Activated gamma-delta T cell treated with anti-CD3 and anti-CD28 coated beads, Interleukin-2, amount 50 U/mL, for 16 hours (primary cell): Measurements from ENCODE around the gene NPSR1.

Source experiments
- DNase-seq: peaks from one replicate; pipeline ENCODE4 v3.0.0-alpha.2; 2020; ENCODE audit warnings: low read depth

Gene NPSR1

GRCh38 chr7:34723338-34723737, 65.3 kb downstream of the NPSR1 start:
- DNase-seq = no peak

- DNase-seq = no peak
Observed at GRCh38 chr7:34723866-34724490, 66.0 kb downstream of the NPSR1 start.

GRCh38 chr7:34726221-34726620, 68.2 kb downstream of the NPSR1 start:
- DNase-seq = no peak

- DNase-seq = no peak
Observed at GRCh38 chr7:34727464-34727995, 69.5 kb downstream of the NPSR1 start.

DNA sequence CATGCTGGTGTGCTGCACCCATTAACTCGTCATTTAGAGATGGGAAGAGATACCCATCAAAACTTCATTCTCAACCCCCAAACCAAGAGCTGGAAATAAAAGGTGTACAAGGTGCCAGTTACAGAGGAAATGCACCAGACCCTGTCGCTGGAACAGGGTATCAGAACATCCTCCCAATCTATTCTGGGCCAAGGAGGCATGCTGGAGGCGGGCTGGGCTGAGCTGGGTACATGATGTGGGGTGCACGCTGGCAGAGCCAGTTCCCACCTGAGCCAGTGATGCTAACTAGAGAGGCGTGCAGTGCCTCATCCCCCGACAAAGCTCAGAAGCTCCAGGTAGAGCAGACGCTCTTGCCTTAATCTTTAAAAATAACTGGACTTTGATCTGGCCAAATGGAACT, 70.1 kb downstream of the NPSR1 start:
- no peak for DNase-seq

DNA sequence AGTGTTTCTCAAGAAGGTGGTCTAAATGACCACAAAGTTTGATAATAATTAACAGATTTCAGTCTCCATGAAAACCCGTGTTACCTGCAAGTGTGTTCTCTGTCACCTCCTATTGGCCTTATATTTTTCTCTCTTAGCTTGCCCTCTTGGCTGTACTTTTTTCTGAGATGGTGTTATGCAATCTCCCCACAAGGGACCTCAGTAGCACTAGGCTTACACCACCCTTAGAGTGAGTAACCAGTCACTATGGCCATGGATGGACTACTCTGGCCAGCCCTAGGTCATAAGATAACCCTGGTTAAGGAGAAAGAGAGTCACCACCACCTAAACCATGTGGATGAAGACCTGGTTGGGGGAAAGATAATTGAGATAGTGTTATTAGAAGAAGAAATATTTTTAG, 76.8 kb downstream of the NPSR1 start:
- no peak for DNase-seq

- DNase-seq = no peak
Observed at GRCh38 chr7:34735526-34735925, 77.5 kb downstream of the NPSR1 start.

- no peak for DNase-seq
Observed at GRCh38 chr7:34739651-34740300, 81.8 kb downstream of the NPSR1 start.

DNA sequence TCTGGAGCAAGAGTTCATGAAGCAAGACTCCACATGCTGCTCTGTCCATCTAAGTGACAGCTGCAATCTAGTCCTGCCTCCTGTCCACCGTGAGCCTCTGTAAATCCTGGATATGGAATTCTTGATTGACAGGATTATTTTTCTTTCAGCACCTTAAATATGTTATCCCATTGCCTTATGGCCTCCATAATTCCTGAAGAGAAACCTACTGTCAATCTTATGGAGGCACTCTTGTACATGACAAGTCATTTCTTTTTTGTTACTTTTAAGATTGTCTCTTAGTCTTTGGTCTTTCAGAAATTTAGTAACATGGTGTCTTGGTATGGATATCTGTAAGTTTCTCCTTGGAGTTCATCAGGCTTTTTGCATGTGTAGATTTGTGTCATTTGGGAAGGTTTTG, 82.8 kb downstream of the NPSR1 start:
- DNase-seq = no peak

GRCh38 chr7:34747176-34747781, 89.3 kb downstream of the NPSR1 start:
- DNase-seq = no peak

DNA sequence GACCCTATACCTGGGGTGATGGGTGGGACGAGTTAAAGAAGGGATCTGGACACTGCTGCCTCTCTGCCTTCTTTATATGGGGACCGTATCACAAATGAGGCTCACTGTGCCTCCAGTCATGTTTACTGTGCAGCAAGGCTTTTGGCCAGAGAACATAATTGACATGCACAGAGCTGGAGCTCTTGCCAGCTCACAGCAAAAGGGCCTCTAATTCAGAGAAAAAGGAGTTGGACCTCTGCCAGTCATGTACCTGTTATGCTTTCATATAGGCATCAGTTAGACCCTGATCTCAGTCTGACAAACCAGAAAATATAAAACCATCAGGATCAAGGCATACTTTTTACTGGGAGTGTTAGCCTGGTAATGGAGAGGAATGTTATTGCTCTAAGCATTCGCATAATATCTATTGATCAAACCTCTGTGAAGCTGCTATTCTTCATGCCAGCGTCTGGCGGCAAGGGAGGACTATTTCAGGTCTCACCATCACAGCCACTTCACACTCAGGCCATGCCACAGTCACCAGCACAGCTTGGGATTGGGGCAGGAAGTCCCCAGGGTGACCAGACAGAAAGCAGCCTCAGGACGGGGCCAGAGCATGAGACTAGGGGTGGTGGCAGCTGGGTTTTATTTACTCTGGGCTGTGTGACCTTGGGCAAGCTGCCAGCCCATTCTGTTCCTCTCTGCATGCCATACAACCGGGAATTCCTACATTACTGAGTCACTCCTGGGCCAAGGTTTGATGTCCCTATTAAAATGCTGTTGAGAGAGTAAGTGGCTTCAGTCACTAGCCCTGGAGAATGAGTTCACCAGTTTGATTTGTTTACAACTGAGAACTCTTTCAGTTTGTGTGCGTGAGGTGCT, 90.1 kb downstream of the NPSR1 start:
- no peak for DNase-seq

- DNase-seq = no peak
Observed at GRCh38 chr7:34748728-34749089, 90.7 kb downstream of the NPSR1 start.

- DNase-seq = no peak
Observed at GRCh38 chr7:34749446-34749845, 91.4 kb downstream of the NPSR1 start.

DNA sequence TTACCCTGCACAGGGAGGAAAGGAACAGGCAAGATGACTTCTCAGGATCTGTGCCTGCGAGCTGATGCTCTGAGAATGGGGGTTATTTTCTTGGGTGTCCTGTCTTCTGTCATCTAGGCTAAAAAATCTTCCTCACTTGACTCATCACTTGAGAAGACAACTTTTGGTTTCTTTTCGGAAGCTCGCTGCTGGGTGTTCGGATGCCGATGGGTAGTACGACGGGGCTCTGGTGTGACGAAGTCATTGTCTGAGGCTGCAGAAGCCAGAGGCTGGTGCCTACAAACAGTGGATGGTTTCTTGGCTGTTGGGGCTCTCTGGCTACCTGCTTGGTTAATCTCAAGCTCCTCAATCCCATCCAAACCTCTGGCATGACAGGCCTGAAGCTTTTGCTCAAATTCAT, 92.2 kb downstream of the NPSR1 start:
- no peak for DNase-seq

DNA sequence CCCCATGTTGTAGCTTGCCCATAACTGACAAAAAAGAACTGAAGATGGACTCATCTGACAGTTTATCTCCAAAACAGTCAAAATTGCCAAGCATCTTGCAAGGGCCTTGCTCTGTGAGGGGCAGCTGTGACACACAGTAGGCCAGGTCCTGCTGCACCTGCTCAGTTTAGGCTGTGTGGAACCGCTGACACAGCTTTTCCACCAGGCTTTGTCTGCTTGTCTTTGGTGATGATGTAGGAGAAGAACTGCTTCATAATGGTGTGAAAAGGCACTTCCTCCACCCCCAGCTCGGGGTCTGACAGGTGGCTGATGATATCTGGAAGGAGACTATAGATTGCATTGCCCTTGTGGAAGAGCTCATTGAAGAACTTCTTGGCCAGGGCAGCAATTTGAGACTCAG, 92.6 kb downstream of the NPSR1 start:
- DNase-seq = no peak

- no peak for DNase-seq
Observed at GRCh38 chr7:34751725-34752643, 94.0 kb downstream of the NPSR1 start.

DNA sequence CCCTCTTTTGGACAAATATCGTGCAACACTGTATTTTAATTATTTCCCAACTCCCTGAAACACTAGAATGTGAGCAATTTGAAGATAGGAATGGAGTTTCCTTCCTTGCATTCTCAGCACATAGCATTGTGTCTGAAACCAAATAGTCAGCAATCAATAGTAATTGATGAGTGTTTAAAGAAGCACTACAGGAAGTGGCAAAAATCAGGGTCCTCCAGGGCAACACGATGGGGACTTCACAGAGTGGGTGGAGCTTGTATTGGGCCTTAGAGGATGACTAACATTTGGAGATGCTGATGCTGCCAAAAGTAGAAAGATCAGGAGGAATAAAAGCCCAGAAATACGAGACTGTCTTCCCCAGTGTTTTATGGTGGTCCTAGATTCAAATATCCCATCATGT, 94.9 kb downstream of the NPSR1 start:
- DNase-seq = no peak

DNA sequence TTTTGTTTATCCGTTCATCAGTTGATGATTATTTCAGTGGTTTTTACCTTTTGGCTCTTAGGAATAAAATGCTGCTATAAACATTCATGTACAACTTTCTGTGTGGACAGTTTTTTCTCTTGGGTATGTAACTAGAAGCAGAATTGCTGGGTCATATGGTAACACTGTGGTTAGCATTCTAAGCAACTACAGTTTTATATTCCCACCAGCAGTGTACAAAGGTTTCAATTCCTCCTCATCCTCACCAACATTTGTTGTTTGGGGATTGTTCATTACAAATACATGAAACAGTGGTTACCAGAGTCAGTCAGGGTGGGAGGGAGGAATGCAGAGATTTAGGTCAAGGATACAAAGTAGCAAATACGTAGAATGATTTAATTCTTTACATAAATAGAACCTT, 97.0 kb downstream of the NPSR1 start:
- no peak for DNase-seq

DNA sequence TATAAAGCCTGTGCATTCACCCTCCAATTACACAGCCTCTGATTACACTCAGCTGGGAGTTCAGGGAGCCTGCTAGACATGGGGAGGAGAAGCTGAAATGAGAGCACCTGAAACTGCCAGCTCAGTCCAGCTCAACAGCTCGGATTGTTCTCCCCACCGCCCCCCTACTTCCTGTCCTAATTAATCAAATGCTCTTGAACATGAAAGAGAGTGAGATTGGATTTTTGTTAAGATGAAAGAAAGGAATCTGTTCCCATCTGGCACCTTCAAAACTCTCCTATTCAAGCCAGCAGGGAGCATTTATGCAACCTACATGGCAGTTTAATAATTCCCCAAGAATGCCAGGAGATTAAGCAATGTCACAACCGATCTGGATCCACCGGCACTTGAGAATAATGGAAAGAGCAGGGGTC, 98.0 kb downstream of the NPSR1 start:
- DNase-seq = no peak

DNA sequence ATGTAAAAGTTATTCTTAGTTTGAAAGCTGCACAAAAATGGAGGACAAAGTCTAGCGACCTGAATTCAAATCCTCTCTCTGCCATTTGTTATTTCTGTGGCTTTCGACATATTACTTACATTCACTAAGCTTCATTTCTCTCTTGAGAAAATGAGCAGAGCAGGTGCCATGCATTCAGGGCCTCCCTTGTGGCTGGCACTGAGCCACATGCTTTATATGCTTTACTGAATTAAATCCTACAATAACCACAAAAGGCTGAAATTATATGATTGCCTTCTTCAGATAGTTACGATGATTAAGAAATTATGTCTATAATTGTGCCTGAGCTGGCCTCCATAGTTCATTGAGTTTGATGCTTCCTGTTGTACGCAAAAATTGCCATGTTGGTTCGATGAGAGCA, 98.7 kb downstream of the NPSR1 start:
- no peak for DNase-seq

DNA sequence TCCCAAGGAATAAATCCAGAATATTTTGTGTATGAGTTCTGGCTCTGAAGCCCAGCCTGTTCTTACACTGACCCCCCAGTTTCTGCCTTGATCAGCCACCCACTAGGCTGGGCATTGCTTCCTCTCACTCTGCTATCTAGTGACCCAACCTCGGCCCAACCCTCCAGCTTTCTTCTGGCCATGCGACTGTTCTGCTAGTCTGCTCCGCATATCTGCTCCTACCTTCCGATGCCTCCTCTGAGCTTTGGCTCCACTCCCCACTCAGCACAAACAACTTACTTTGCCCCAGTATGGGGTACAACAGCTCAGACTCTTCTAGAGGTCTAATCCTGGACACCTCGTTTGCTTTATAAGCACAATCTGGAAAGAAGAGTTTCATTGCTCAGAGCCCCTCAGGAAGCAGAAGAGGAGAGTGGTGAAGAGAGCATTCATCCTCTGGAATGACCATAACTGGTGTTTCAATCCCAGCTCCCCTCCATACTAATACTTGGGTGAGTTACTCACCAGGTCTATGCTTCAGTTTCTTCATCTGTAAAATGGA, 99.6 kb downstream of the NPSR1 start:
- DNase-seq = no peak
